OCI-LY7 (cell line): ENCODE measurements around the gene LAMA2.

Experiments
- EZH2phosphoT487 ChIP-seq: fragments of 200-600 bp; sonication (generic); IDR thresholded peaks from 2 replicates; pipeline ENCODE4 v1.6.1; 2018; ENCODE audit warnings: low read depth, borderline replicate concordance, mild to moderate bottlenecking, mixed run types, antibody characterized with exemption, low read length, moderate library complexity, mixed read lengths
- TF ChIP-seq, protein P1 (sequence below): fragments of 200-600 bp; sonication (generic); conservative IDR thresholded peaks from 2 replicates; pipeline ENCODE4 v1.5.1; 2014; ENCODE audit warnings: mild to moderate bottlenecking, antibody characterized with exemption, low read length, moderate library complexity, mixed read lengths

DNA sequence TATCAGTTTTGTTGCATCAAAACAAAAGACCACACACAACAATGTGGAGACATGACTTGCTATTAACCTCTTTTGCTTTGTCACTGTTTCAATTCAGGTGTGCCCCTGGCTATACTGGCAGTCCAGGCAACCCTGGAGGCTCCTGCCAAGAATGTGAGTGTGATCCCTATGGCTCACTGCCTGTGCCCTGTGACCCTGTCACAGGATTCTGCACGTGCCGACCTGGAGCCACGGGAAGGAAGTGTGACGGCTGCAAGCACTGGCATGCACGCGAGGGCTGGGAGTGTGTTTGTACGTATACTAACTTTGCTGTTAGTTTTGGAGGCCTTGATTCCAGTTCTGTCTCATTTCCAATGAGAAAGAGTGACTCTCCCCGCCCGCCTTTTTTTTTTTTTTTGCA lies 470.1 kb downstream of the LAMA2 start:
- TF ChIP-seq, protein P1, sequence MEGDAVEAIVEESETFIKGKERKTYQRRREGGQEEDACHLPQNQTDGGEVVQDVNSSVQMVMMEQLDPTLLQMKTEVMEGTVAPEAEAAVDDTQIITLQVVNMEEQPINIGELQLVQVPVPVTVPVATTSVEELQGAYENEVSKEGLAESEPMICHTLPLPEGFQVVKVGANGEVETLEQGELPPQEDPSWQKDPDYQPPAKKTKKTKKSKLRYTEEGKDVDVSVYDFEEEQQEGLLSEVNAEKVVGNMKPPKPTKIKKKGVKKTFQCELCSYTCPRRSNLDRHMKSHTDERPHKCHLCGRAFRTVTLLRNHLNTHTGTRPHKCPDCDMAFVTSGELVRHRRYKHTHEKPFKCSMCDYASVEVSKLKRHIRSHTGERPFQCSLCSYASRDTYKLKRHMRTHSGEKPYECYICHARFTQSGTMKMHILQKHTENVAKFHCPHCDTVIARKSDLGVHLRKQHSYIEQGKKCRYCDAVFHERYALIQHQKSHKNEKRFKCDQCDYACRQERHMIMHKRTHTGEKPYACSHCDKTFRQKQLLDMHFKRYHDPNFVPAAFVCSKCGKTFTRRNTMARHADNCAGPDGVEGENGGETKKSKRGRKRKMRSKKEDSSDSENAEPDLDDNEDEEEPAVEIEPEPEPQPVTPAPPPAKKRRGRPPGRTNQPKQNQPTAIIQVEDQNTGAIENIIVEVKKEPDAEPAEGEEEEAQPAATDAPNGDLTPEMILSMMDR = no peak
- no peak for TF ChIP-seq EZH2phosphoT487
